K562 (cell line): ENCODE results near the gene ADAMTSL3. TPM values are rescaled to one million over a fixed set of nuclear protein-coding genes. Genes with fewer than 3 reads are reported as not detected.

Experiments used
- ATAC-seq: fragments of 200-7000 bp; cut with Tn5 transposase; 3 replicates; pipeline ENCODE4 v1.9.1; 2020; ENCODE audit warnings: moderate library complexity
- BruUV-seq: library from RNA; stranded (reverse); fragments of 400-500 nt; replicated peaks from 2 replicates; lab custom pipeline; 2021; lab: Mats Ljungman, UMichigan
- CTCF ChIA-PET: fragments of 300-600 bp; formaldehyde crosslinking; extraction: SDS; loops from one replicate; lab custom pipeline; 2021; ENCODE audit warnings: low intra/inter-chr PET ratio; lab: Yijun Ruan, JAX
- POLR2A ChIA-PET: fragments of 300-600, 350-650 bp; sonication (Branson Sonifier 250); formaldehyde crosslinking; extraction: SDS; loops from one replicate; lab custom pipeline; 2021; ENCODE audit warnings: antibody characterized with exemption, inconsistent platforms; lab: Yijun Ruan, JAX
- DNase-seq, 4 experiments: peaks; one replicate each; pipeline versions ENCODE4 v3.0.0 to v3.0.0-alpha.2; 2011 to 2018; ENCODE audit warnings: low spot score in 3 of 4, mixed read lengths in 3 of 4; ENCODE audit errors: extremely low read depth in 1 of 4
- FAIRE-seq: peaks from 2 replicates; lab custom pipeline; 2011; peaks lifted over from hg19 to GRCh38; lab: Jason Lieb, UNC
- H2AFZ ChIP-seq: 2 replicates; pipeline ENCODE4 v1.6.0; 2011; ENCODE audit warnings: low read depth, low read length, control low read depth, inconsistent platforms
- H3K27ac ChIP-seq: fragments of 200-600 bp; 3 replicates; pipeline ENCODE4 v1.8.0; 2011; ENCODE audit warnings: low read depth, mild to moderate bottlenecking, control low read depth, inconsistent platforms, low read length, moderate library complexity, mixed read lengths; ENCODE audit errors: extremely low read depth
- H3K27me3 ChIP-seq, 2 experiments: fragments of 300-600 bp in 1 of 2; 2 replicates in 1 of 2; 3 replicates in 1 of 2; pipeline versions ENCODE4 v1.6.0 to v1.8.0; 2011; ENCODE audit warnings: inconsistent platforms in 2 of 2, low read length in 2 of 2, mild to moderate bottlenecking in 1 of 2, mixed read lengths in 1 of 2, moderate library complexity in 1 of 2; ENCODE audit not compliant: control insufficient read depth in 2 of 2, insufficient read depth in 2 of 2
- H3K36me3 ChIP-seq: fragments of 300-600 bp; 3 replicates; pipeline ENCODE4 v1.8.0; 2011; ENCODE audit warnings: mild to moderate bottlenecking, low read length, inconsistent platforms; ENCODE audit not compliant: control insufficient read depth, insufficient read depth
- H3K4me1 ChIP-seq, 2 experiments: fragments of 200-600 bp in 1 of 2; replicated peaks in 1 of 2; 2 replicates in 1 of 2; 3 replicates in 1 of 2; pipeline versions ENCODE4 v1.5.1 to v1.8.0; 2011; ENCODE audit warnings: inconsistent platforms in 2 of 2, low read length in 2 of 2, mild to moderate bottlenecking in 1 of 2, mixed read lengths in 1 of 2, moderate library complexity in 1 of 2; ENCODE audit not compliant: control insufficient read depth in 2 of 2, insufficient read depth in 2 of 2
- H3K4me2 ChIP-seq: 2 replicates; pipeline ENCODE4 v1.6.1; 2011; ENCODE audit warnings: low read length, control low read depth, inconsistent platforms, mixed read lengths; ENCODE audit not compliant: insufficient read depth
- H3K4me3 ChIP-seq: fragments of 200-600 bp; sonication (generic), shearing (Covaris generic); 2 replicates; pipeline ENCODE4 v1.5.1; 2016; ENCODE audit warnings: control low read depth, inconsistent platforms
- H3K79me2 ChIP-seq: fragments of 200-600 bp; 3 replicates; pipeline ENCODE4 v1.8.0; 2011; ENCODE audit warnings: low read length, inconsistent platforms; ENCODE audit not compliant: control insufficient read depth, insufficient read depth
- H3K9ac ChIP-seq, 2 experiments: 2 replicates each; pipeline versions ENCODE4 v1.6.0 to v1.6.1; 2011; ENCODE audit warnings: low read depth in 2 of 2, low read length in 2 of 2, control low read depth in 1 of 2, inconsistent platforms in 1 of 2, mild to moderate bottlenecking in 1 of 2, mixed read lengths in 1 of 2; ENCODE audit not compliant: insufficient read depth in 1 of 2
- H3K9me1 ChIP-seq: one replicate; pipeline ENCODE4 v1.6.0; 2011; ENCODE audit warnings: inconsistent platforms, mild to moderate bottlenecking, low read length, moderate library complexity; ENCODE audit not compliant: control insufficient read depth, insufficient read depth
- H3K9me3 ChIP-seq: replicated peaks from 2 replicates; pipeline ENCODE4 v1.5.1; 2011; ENCODE audit warnings: low read depth, low read length, inconsistent platforms; ENCODE audit not compliant: control insufficient read depth, insufficient read depth
- H4K20me1 ChIP-seq: replicated peaks from 2 replicates; pipeline ENCODE4 v1.6.1; 2011; ENCODE audit warnings: low read length, inconsistent platforms, mixed read lengths; ENCODE audit not compliant: control insufficient read depth, insufficient read depth
- BRF1 ChIP-seq: IDR thresholded peaks from 3 replicates; pipeline ENCODE4 v1.6.1; 2011; ENCODE audit warnings: borderline replicate concordance, mild to moderate bottlenecking; ENCODE audit not compliant: insufficient read length; ENCODE audit errors: extremely low read depth
- KAT2B ChIP-seq: IDR thresholded peaks from one replicate; pipeline ENCODE4 v1.6.1; 2012; ENCODE audit warnings: low read depth, mild to moderate bottlenecking, control low read depth, inconsistent platforms, low read length, moderate library complexity
- OTX1 ChIP-seq: fragments of 450-650 bp; formaldehyde crosslinking; IDR thresholded peaks from 2 replicates; pipeline ENCODE4 v1.4.0; 2022; ENCODE audit warnings: mild to moderate bottlenecking
- TAF1 ChIP-seq: IDR thresholded peaks from 2 replicates; pipeline ENCODE4 v1.6.1; 2011; ENCODE audit warnings: mild to moderate bottlenecking, low read length, moderate library complexity; ENCODE audit not compliant: insufficient read depth, control insufficient read depth, severe bottlenecking; ENCODE audit errors: extremely low read depth
- ZC3H11A ChIP-seq: IDR thresholded peaks from 2 replicates; pipeline ENCODE4 v1.6.1; 2012; ENCODE audit warnings: low read depth, low read length, improper control_type of control experiment
- ZC3H8 ChIP-seq: fragments of 450-650 bp; IDR thresholded peaks from 2 replicates; pipeline ENCODE4 v1.6.1; 2017
- ZFX ChIP-seq: sonication (generic); formaldehyde crosslinking; IDR thresholded peaks from 2 replicates; pipeline ENCODE4 v1.8.0; 2022; ENCODE audit warnings: mild to moderate bottlenecking, missing genetic modification reagents, moderate library complexity
- WGBS: fragments of 100-300 bp; shearing (Covaris generic); methylation state at CpG from one replicate; pipeline ENCODE4 v1.1.6; 2016; ENCODE audit warnings: low coverage, mixed read lengths; ENCODE audit not compliant: insufficient coverage; ENCODE audit errors: missing lambda C conversion rate; 5-methylcytosine and 5-hydroxymethylcytosine counted together
- in situ Hi-C: fragments of 300-500 bp; cut with MboI; formaldehyde crosslinking; loops from 4 replicates; pipeline ENCODE4 v1.15.0; 2018; ENCODE audit warnings: inconsistent platforms, mixed read lengths
- intact Hi-C: fragments of 100-400 bp; cut with micrococcal nuclease; formaldehyde crosslinking; loops from 2 replicates; pipeline ENCODE4 v1.14.2; 2022
- polyA plus RNA-seq, 8 experiments: library from polyadenylated mRNA; depleted of rRNA in 4 of 8; stranded (reverse) in 5 of 8; unstranded in 3 of 8; fragments of >200 nt; fragmentation: Nextera tagmentation in 2 of 8; fragmentation: Illumina TruSeq in 1 of 8; extraction: Ambion mirVana in 2 of 8; extraction: Trizol in 1 of 8; gene quantifications; 2 replicates each; pipeline versions ENCODE4 v1.2.1 to v1.2.3, GENCODE V29; 2011 to 2014; ENCODE audit warnings: inconsistent platforms in 1 of 8, missing spikeins in 1 of 8
- total RNA-seq, 7 experiments: library from RNA; depleted of rRNA in 6 of 7; stranded (reverse); fragments of >200 nt in 6 of 7; fragmentation: Illumina TruSeq in 2 of 7; extraction: Trizol in 2 of 7; gene quantifications; 2 replicates each; pipeline versions ENCODE4 v1.2.1 to v1.2.3, GENCODE V29; 2011 to 2021; ENCODE audit warnings: low replicate concordance in 1 of 7
- TF ChIP-seq, protein P1 (sequence below): sonication (generic); formaldehyde crosslinking; IDR thresholded peaks from 2 replicates; pipeline ENCODE4 v1.8.1; 2023; ENCODE audit warnings: mild to moderate bottlenecking, missing genetic modification reagents
- TF ChIP-seq, protein P2 (sequence below): IDR thresholded peaks from 2 replicates; pipeline ENCODE4 v1.6.1; 2016; ENCODE audit warnings: missing genetic modification characterization, missing compliant biosample characterization
- TF ChIP-seq, protein P3 (sequence below), 2 experiments: fragments of 450-650 bp in 1 of 2; sonication (generic) in 1 of 2; formaldehyde crosslinking in 1 of 2; IDR thresholded peaks in 1 of 2; conservative IDR thresholded peaks in 1 of 2; 2 replicates each; pipeline versions ENCODE4 v1.6.1 to v1.8.1; 2016 to 2023; ENCODE audit warnings: mild to moderate bottlenecking in 2 of 2, moderate library complexity in 2 of 2, inconsistent platforms in 1 of 2, missing genetic modification reagents in 1 of 2

The ADAMTSL3 gene
- total and polyA plus RNA-seq, 9 of the 15 experiments (the other 6 are each of a cell fraction or from before 2014, with no cell fraction given) = 0.01 to 0.18 (median 0.07) TPM; not detected in 3

DNA sequence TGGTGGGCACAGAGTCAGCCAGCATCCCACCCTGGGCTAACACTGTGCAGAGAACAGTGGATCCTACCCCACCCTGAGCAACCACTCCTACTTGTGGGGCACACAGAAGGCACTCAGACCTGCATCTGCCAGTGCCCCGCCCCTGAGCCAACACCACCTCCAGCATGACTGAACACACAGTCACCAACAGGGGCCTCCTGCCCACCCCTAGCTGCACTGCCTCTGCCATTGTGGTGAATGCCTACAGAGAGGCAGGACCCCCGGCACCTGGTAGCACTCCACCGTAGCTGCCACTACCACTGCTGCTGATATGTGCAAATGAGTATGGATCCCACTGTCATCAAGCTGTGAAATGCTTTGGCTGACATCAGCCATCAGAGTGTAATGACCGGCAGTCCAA, 123.1 kb downstream of the ADAMTSL3 start:
- Histone ChIP-seq H3K9ac (no peak overlapping the region), H3K9me3 (no peaks in the 10 kb centered on the region), H3K4me2 (no peak overlapping the region), H4K20me1 (no peaks in the 10 kb centered on the region), H3K4me3 (no peak overlapping the region), H2AFZ (no peak overlapping the region), H3K36me3 (no peaks in the 10 kb centered on the region), H3K79me2 (no peaks in the 10 kb centered on the region), H3K27ac (no peak overlapping the region), H3K4me1 (no peaks in the 10 kb centered on the region), H3K9me1 (no peaks in the 10 kb centered on the region), H3K27me3 (peaks cover 0 to 4% of the 10 kb centered on the region in 2 experiments; a peak in 2 of 5 replicates)
- intact Hi-C loops = no loop called here
- DNase-seq = no peak
- CTCF ChIA-PET = no interaction called here
- FAIRE-seq = no peak
- no peak for TF ChIP-seq ZC3H8
- TF ChIP-seq ZFX (CRISPR knock-in tag) = no peak
- TF ChIP-seq, protein P1, sequence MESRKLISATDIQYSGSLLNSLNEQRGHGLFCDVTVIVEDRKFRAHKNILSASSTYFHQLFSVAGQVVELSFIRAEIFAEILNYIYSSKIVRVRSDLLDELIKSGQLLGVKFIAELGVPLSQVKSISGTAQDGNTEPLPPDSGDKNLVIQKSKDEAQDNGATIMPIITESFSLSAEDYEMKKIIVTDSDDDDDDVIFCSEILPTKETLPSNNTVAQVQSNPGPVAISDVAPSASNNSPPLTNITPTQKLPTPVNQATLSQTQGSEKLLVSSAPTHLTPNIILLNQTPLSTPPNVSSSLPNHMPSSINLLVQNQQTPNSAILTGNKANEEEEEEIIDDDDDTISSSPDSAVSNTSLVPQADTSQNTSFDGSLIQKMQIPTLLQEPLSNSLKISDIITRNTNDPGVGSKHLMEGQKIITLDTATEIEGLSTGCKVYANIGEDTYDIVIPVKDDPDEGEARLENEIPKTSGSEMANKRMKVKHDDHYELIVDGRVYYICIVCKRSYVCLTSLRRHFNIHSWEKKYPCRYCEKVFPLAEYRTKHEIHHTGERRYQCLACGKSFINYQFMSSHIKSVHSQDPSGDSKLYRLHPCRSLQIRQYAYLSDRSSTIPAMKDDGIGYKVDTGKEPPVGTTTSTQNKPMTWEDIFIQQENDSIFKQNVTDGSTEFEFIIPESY (CRISPR knock-in tag) = no peak
- TF ChIP-seq BRF1 = no peak
- no peak for TF ChIP-seq KAT2B
- no peak for TF ChIP-seq TAF1
- no peak for TF ChIP-seq ZC3H11A
- TF ChIP-seq, protein P2, sequence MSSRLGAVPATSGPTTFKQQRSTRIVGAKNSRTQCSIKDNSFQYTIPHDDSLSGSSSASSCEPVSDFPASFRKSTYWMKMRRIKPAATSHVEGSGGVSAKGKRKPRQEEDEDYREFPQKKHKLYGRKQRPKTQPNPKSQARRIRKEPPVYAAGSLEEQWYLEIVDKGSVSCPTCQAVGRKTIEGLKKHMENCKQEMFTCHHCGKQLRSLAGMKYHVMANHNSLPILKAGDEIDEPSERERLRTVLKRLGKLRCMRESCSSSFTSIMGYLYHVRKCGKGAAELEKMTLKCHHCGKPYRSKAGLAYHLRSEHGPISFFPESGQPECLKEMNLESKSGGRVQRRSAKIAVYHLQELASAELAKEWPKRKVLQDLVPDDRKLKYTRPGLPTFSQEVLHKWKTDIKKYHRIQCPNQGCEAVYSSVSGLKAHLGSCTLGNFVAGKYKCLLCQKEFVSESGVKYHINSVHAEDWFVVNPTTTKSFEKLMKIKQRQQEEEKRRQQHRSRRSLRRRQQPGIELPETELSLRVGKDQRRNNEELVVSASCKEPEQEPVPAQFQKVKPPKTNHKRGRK (tag) = no peak
- TF ChIP-seq, protein P3, sequence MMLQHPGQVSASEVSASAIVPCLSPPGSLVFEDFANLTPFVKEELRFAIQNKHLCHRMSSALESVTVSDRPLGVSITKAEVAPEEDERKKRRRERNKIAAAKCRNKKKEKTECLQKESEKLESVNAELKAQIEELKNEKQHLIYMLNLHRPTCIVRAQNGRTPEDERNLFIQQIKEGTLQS (IDR thresholded peaks at IDR 0.05) = no peak
- TF ChIP-seq, protein P3 (CRISPR knock-in tag; conservative IDR thresholded peaks at IDR 0.05) = no peak
- TF ChIP-seq OTX1 (CRISPR knock-in tag) = no peak
- in situ Hi-C loops = no loop called here
- no peak for ATAC-seq
- BruUV-seq = no TSS peak
- WGBS = 6% methylated on average over 4 of the region's 4 CpGs
- POLR2A ChIA-PET = interaction anchor here (1.3 to 1.7 kb wide), 2 partner anchors 11 to 12 kb away, joined by 3 read pairs; no protein-coding TSS in a partner anchor
